Ovary (tissue), 3 donors: ENCODE measurements around the gene PITPNC1.

ENCODE experiments used
- EP300 ChIP-seq: sonication (generic); formaldehyde crosslinking; IDR thresholded peaks from one replicate; pipeline ENCODE4 v1.6.1; 2017; ENCODE audit warnings: antibody characterized with exemption
- POLR2A ChIP-seq: fragments of 450-650 bp; IDR thresholded peaks from one replicate; pipeline ENCODE4 v1.6.1; 2017; ENCODE audit warnings: antibody characterized with exemption, mild to moderate bottlenecking, moderate library complexity
- TF ChIP-seq, protein P1 (sequence below), 3 donors: fragments of 450-650 bp in 2 of 3; fragments of 200-600 bp in 1 of 3; IDR thresholded peaks; one replicate each; pipeline versions ENCODE4 v1.5.1 to v1.8.0; 2016 to 2022; ENCODE audit warnings: antibody characterized with exemption in 3 of 3, mild to moderate bottlenecking in 1 of 3
- donor health status: DM: no; HTN: no; CAD: no.

DNA sequence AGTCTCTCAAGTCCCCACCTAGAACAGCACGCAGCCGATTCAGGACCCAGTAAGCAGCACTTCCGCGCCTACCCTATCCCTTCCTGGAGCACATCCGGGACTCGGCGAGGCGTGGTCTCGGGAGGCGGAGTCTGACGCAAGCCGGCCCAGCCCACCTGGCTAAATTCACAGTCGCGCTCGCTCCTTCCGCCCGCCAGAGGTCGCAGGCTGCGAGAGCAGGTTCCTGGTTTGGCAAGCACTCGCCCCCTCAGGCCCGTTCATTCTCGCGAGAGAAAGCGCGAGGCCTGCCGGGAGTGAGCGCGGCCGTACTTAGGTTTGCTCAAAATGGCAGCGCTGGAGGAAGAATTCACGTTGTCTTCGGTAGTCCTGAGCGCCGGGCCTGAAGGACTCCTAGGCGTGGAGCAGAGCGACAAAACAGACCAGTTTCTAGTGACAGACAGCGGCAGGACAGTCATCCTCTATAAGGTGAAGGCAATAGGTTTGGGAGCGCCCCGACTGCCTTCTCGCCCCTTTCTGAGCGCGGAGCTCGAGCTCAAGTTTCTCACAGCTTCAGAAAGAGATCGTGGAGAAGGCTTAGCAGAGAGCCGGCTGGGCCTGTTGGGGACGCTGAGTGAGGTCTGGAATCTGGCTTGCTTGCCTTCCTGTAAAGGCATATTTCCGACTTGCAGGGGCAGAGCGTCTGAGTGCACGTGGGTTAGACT lies 340.7 kb downstream of the PITPNC1 start, which contains the start of gene NOL11:
- TF ChIP-seq, protein P1, sequence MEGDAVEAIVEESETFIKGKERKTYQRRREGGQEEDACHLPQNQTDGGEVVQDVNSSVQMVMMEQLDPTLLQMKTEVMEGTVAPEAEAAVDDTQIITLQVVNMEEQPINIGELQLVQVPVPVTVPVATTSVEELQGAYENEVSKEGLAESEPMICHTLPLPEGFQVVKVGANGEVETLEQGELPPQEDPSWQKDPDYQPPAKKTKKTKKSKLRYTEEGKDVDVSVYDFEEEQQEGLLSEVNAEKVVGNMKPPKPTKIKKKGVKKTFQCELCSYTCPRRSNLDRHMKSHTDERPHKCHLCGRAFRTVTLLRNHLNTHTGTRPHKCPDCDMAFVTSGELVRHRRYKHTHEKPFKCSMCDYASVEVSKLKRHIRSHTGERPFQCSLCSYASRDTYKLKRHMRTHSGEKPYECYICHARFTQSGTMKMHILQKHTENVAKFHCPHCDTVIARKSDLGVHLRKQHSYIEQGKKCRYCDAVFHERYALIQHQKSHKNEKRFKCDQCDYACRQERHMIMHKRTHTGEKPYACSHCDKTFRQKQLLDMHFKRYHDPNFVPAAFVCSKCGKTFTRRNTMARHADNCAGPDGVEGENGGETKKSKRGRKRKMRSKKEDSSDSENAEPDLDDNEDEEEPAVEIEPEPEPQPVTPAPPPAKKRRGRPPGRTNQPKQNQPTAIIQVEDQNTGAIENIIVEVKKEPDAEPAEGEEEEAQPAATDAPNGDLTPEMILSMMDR (IDR thresholded peaks at IDR 0.05) = peak; percentile 95 to 99 (median 97)
- TF ChIP-seq POLR2A (peak; percentile 69), EP300 (no peak)
